Effector memory CD4-positive, alpha-beta T cell (primary cell): ENCODE data around the gene PIP5K1A.

Experiments used
- DNase-seq, 3 donors: peaks; one replicate each; pipeline ENCODE4 v3.0.0-alpha.2; 2020
- H3K27ac ChIP-seq: 2 replicates; pipeline ENCODE4 v1.7.0; 2013; ENCODE audit warnings: mild to moderate bottlenecking, low read length, moderate library complexity; ENCODE audit not compliant: insufficient read depth, poor library complexity, severe bottlenecking
- H3K27me3 ChIP-seq: replicated peaks from 2 replicates; pipeline ENCODE4 v1.7.0; 2013; ENCODE audit warnings: mild to moderate bottlenecking, low read length; ENCODE audit not compliant: insufficient read depth, control insufficient read depth, poor library complexity, severe bottlenecking
- H3K36me3 ChIP-seq: 2 replicates; pipeline ENCODE4 v1.7.0; 2013; ENCODE audit warnings: mild to moderate bottlenecking, low read length, moderate library complexity; ENCODE audit not compliant: control insufficient read depth, insufficient read depth
- H3K4me1 ChIP-seq: 2 replicates; pipeline ENCODE4 v1.7.0; 2013; ENCODE audit warnings: low read length, mild to moderate bottlenecking; ENCODE audit not compliant: control insufficient read depth, insufficient read depth, poor library complexity, severe bottlenecking
- H3K4me3 ChIP-seq: 2 replicates; pipeline ENCODE4 v1.7.0; 2013; ENCODE audit warnings: low read length, low read depth, mild to moderate bottlenecking; ENCODE audit not compliant: insufficient read depth, poor library complexity, severe bottlenecking
- H3K9me3 ChIP-seq: 2 replicates; pipeline ENCODE4 v1.7.0; 2013; ENCODE audit warnings: mild to moderate bottlenecking, low read length, moderate library complexity; ENCODE audit not compliant: control insufficient read depth
- total RNA-seq, 3 donors: gene quantifications; one replicate each; lab custom pipeline; 2026; lab: John Stamatoyannopoulos, UW

The PIP5K1A gene
- 40.9 to 51.1 (median 41.8) reads per million in 3 donors for total RNA-seq

- no peaks in the 10 kb centered on the region for H3K9me3 ChIP-seq
- H3K4me1 ChIP-seq = peaks cover 12% of the 10 kb centered on the region
- peak; percentile 96 to 99 (median 99) for DNase-seq
- peak within 1 kb of the TSS; percentile 83 for H3K27ac ChIP-seq
- peak within 1 kb of the TSS; percentile 90 for H3K4me3 ChIP-seq
- H3K36me3 ChIP-seq = no peaks in the 10 kb centered on the region
- H3K27me3 ChIP-seq = no peaks in the 10 kb centered on the region
Observed at GRCh38 chr1:151198254-151199127, at the start of gene PIP5K1A. TSS of gene PIP5K1A (plus strand) at chr1:151198552. CDS start at chr1:151198997, 445 bp downstream.

GRCh38 chr1:151156515-151156819 is 41.9 kb upstream of the PIP5K1A start, which contains the start of gene TNFAIP8L2:
TSS of gene TNFAIP8L2 (plus strand) at chr1:151156649. CDS start at chr1:151158698, 2,049 bp downstream.
- peaks cover 8% of the 10 kb centered on the region for H3K36me3 ChIP-seq
- H3K9me3 ChIP-seq = no peaks in the 10 kb centered on the region
- DNase-seq = peak; percentile 42 to 62 (median 55)
- H3K27ac ChIP-seq = peak within 1 kb of the TSS; percentile 64
- no peaks in the 10 kb centered on the region for H3K27me3 ChIP-seq
- H3K4me1 ChIP-seq = peaks cover 15% of the 10 kb centered on the region
- peak within 1 kb of the TSS; percentile 78 for H3K4me3 ChIP-seq

- DNase-seq = peak; percentile 38 to 52 (median 41)
- Histone ChIP-seq H3K27me3 (no peaks in the 10 kb centered on the region), H3K36me3 (peaks cover 8% of the 10 kb centered on the region), H3K4me1 (peaks cover 21% of the 10 kb centered on the region), H3K27ac (peak overlapping the region; percentile 64), H3K9me3 (no peaks in the 10 kb centered on the region), H3K4me3 (peak overlapping the region; percentile 78)
Observed at GRCh38 chr1:151157067-151157531, 41.3 kb upstream of the PIP5K1A start.

- H3K36me3 ChIP-seq = peaks cover 8% of the 10 kb centered on the region
- no peaks in the 10 kb centered on the region for H3K9me3 ChIP-seq
- H3K27ac ChIP-seq = no peak overlapping the region
- peaks cover 21% of the 10 kb centered on the region for H3K4me1 ChIP-seq
- DNase-seq = no peak
- H3K27me3 ChIP-seq = no peaks in the 10 kb centered on the region
- H3K4me3 ChIP-seq = peak overlapping the region; percentile 38
Observed at GRCh38 chr1:151158326-151158725, 40.0 kb upstream of the PIP5K1A start.

GRCh38 chr1:151158751-151159251 is 39.6 kb upstream of the PIP5K1A start:
- no peak for DNase-seq
- H3K9me3 ChIP-seq = no peaks in the 10 kb centered on the region
- no peaks in the 10 kb centered on the region for H3K27me3 ChIP-seq
- H3K4me3 ChIP-seq = peak overlapping the region; percentile 38
- H3K27ac ChIP-seq = peak overlapping the region; percentile 38
- H3K4me1 ChIP-seq = peaks cover 21% of the 10 kb centered on the region
- H3K36me3 ChIP-seq = peaks cover 13% of the 10 kb centered on the region

GRCh38 chr1:151159373-151159772 is 39.0 kb upstream of the PIP5K1A start:
- H3K4me1 ChIP-seq = peaks cover 21% of the 10 kb centered on the region
- peaks cover 14% of the 10 kb centered on the region for H3K36me3 ChIP-seq
- peak overlapping the region; percentile 38 for H3K27ac ChIP-seq
- DNase-seq = no peak
- H3K9me3 ChIP-seq = no peaks in the 10 kb centered on the region
- peak overlapping the region; percentile 12 for H3K4me3 ChIP-seq
- no peaks in the 10 kb centered on the region for H3K27me3 ChIP-seq

- H3K4me3 ChIP-seq = no peak overlapping the region
- peaks cover 21% of the 10 kb centered on the region for H3K36me3 ChIP-seq
- DNase-seq = no peak
- H3K4me1 ChIP-seq = peaks cover 26% of the 10 kb centered on the region
- H3K27me3 ChIP-seq = no peaks in the 10 kb centered on the region
- H3K27ac ChIP-seq = peak overlapping the region; percentile 54
- H3K9me3 ChIP-seq = no peaks in the 10 kb centered on the region
Observed at GRCh38 chr1:151164732-151165280, 33.5 kb upstream of the PIP5K1A start.

GRCh38 chr1:151165281-151165737 is 33.0 kb upstream of the PIP5K1A start:
- DNase-seq = no peak
- no peak overlapping the region for H3K4me3 ChIP-seq
- peak overlapping the region; percentile 54 for H3K27ac ChIP-seq
- H3K9me3 ChIP-seq = no peaks in the 10 kb centered on the region
- no peaks in the 10 kb centered on the region for H3K27me3 ChIP-seq
- peaks cover 26% of the 10 kb centered on the region for H3K36me3 ChIP-seq
- H3K4me1 ChIP-seq = peaks cover 26% of the 10 kb centered on the region

- DNase-seq = peak; percentile 94 to 95 (median 95)
- H3K36me3 ChIP-seq = peaks cover 27% of the 10 kb centered on the region
- peaks cover 26% of the 10 kb centered on the region for H3K4me1 ChIP-seq
- H3K27me3 ChIP-seq = no peaks in the 10 kb centered on the region
- peak within 1 kb of the TSS; percentile 78 for H3K4me3 ChIP-seq
- no peaks in the 10 kb centered on the region for H3K9me3 ChIP-seq
- peak within 1 kb of the TSS; percentile 66 for H3K27ac ChIP-seq
Observed at GRCh38 chr1:151165738-151166504, 32.4 kb upstream of the PIP5K1A start, which contains the start of the genes LYSMD1 and SCNM1. TSS of gene LYSMD1 (minus strand) at chr1:151165902. CDS start at chr1:151165258, 644 bp downstream. TSS of gene SCNM1 (plus strand) at chr1:151166144. CDS start at chr1:151166153, 9 bp downstream.
